Neural progenitor cell (in vitro differentiated cells): ENCODE measurements around the gene FHOD3. TPM values are rescaled to one million over a fixed set of nuclear protein-coding genes. Genes with fewer than 3 reads are reported as not detected.
"Not testable (repeated sequence)": the region's sequence is repeated elsewhere in the genome, so short reads cannot be mapped to it uniquely, and the experiment has no call there.

ENCODE experiments used
- DNase-seq: peaks from one replicate; pipeline ENCODE4 v3.0.0-alpha.2; 2016; ENCODE audit warnings: low spot score
- H2AFZ ChIP-seq: fragments of 200-600 bp; sonication (generic); replicated peaks from 2 replicates; pipeline ENCODE4 v1.6.1; 2016; ENCODE audit warnings: antibody characterized with exemption
- H3F3A ChIP-seq: fragments of 200-600 bp; sonication (generic); 2 replicates; pipeline ENCODE4 v1.6.1; 2016; ENCODE audit warnings: antibody characterized with exemption, low read depth
- H3K27ac ChIP-seq: fragments of 200-600 bp; sonication (generic); 2 replicates; pipeline ENCODE4 v1.5.1; 2016; ENCODE audit warnings: mild to moderate bottlenecking
- H3K27me3 ChIP-seq: fragments of 200-600 bp; sonication (generic); 2 replicates; pipeline ENCODE4 v1.6.1; 2016; ENCODE audit warnings: mild to moderate bottlenecking, moderate library complexity
- H3K36me3 ChIP-seq: fragments of 200-600 bp; sonication (generic); 2 replicates; pipeline ENCODE4 v1.5.1; 2016
- H3K4me1 ChIP-seq: fragments of 200-600 bp; sonication (generic); 2 replicates; pipeline ENCODE4 v1.6.1; 2016; ENCODE audit warnings: mixed run types
- H3K4me2 ChIP-seq: fragments of 200-600 bp; sonication (generic); 2 replicates; pipeline ENCODE4 v1.6.1; 2016
- H3K4me3 ChIP-seq: fragments of 200-600 bp; sonication (generic); 2 replicates; pipeline ENCODE4 v1.5.1; 2016
- H3K79me2 ChIP-seq: fragments of 200-600 bp; sonication (generic); 2 replicates; pipeline ENCODE4 v1.6.1; 2016; ENCODE audit warnings: low read depth
- H3K9ac ChIP-seq: fragments of 200-600 bp; sonication (generic); 2 replicates; pipeline ENCODE4 v1.6.1; 2016
- H3K9me3 ChIP-seq: fragments of 200-600 bp; sonication (generic); 2 replicates; pipeline ENCODE4 v1.5.1; 2016; ENCODE audit warnings: low read depth
- H4K20me1 ChIP-seq: fragments of 200-600 bp; sonication (generic); 2 replicates; pipeline ENCODE4 v1.6.1; 2016; ENCODE audit warnings: low read depth
- H3K27ac Mint-ChIP-seq: 3 replicates; pipeline ENCODE4 v1.8.0; 2021; ENCODE audit warnings: mixed read lengths
- H3K27me3 Mint-ChIP-seq: 2 replicates; pipeline ENCODE4 v1.8.0; 2022; ENCODE audit warnings: low read depth, mild to moderate bottlenecking, inconsistent platforms, moderate library complexity, mixed read lengths; ENCODE audit not compliant: insufficient read depth
- H3K36me3 Mint-ChIP-seq: 3 replicates; pipeline ENCODE4 v1.8.0; 2021; ENCODE audit warnings: mixed read lengths
- H3K4me1 Mint-ChIP-seq: 3 replicates; pipeline ENCODE4 v1.8.0; 2021; ENCODE audit warnings: mixed read lengths
- H3K4me3 Mint-ChIP-seq: 3 replicates; pipeline ENCODE4 v1.8.0; 2021; ENCODE audit warnings: mild to moderate bottlenecking, moderate library complexity, mixed read lengths
- H3K9me3 Mint-ChIP-seq: 3 replicates; pipeline ENCODE4 v1.8.0; 2020; ENCODE audit warnings: mixed read lengths
- CTCF ChIP-seq: fragments of 200-600 bp; sonication (generic); IDR thresholded peaks from 2 replicates; pipeline ENCODE4 v1.5.1; 2017; ENCODE audit warnings: antibody characterized with exemption, mild to moderate bottlenecking
- EZH2 ChIP-seq: fragments of 200-600 bp; sonication (generic); IDR thresholded peaks from 2 replicates; pipeline ENCODE4 v1.6.1; 2017; ENCODE audit warnings: antibody characterized with exemption, mild to moderate bottlenecking, moderate library complexity
- EZH2phosphoT487 ChIP-seq: fragments of 200-600 bp; sonication (generic); IDR thresholded peaks from 2 replicates; pipeline ENCODE4 v1.6.1; 2017; ENCODE audit warnings: antibody characterized with exemption
- total RNA-seq: library from RNA; depleted of rRNA; stranded (reverse); fragments of >200 nt; gene quantifications from 2 replicates; pipeline ENCODE4 v1.2.3, GENCODE V29; 2015; ENCODE audit warnings: low replicate concordance

FHOD3 gene
- total RNA-seq, 1 donor from 2014 or later: 69.7 TPM

- Histone ChIP-seq H3K4me1 (peaks cover 13% of the 10 kb centered on the region), H2AFZ (no peak overlapping the region), H3K27ac (no peak overlapping the region), H3K4me2 (no peak overlapping the region), H3K4me3 (no peak overlapping the region), H4K20me1 (peaks cover 65% of the 10 kb centered on the region), H3F3A (peaks cover 9% of the 10 kb centered on the region), H3K9me3 (no peaks in the 10 kb centered on the region), H3K9ac (no peak overlapping the region), H3K36me3 (peaks cover 9% of the 10 kb centered on the region), H3K79me2 (peaks cover 14% of the 10 kb centered on the region), H3K27me3 (no peaks in the 10 kb centered on the region)
- H3K9me3 Mint-ChIP-seq: no peaks in the 10 kb centered on the region
- no peak for DNase-seq
- H3K4me1 Mint-ChIP-seq: peaks cover 10% of the 10 kb centered on the region
- H3K27ac Mint-ChIP-seq: no peak overlapping the region
- no peak overlapping the region for H3K4me3 Mint-ChIP-seq
- TF ChIP-seq EZH2phosphoT487 (no peak), CTCF (no peak), EZH2 (no peak)
- peaks cover 23% of the 10 kb centered on the region for H3K36me3 Mint-ChIP-seq
- no peaks in the 10 kb centered on the region for H3K27me3 Mint-ChIP-seq
Measured at GRCh38 chr18:36812678-36813077, 515.2 kb downstream of the FHOD3 start.

- Mint-ChIP-seq H3K9me3 (no peaks in the 10 kb centered on the region), H3K36me3 (peaks cover 23% of the 10 kb centered on the region), H3K4me1 (peaks cover 10% of the 10 kb centered on the region), H3K27ac (no peak overlapping the region), H3K4me3 (no peak overlapping the region), H3K27me3 (no peaks in the 10 kb centered on the region)
- peaks cover 9% of the 10 kb centered on the region for H3K36me3 ChIP-seq
- H3K4me3 ChIP-seq: no peak overlapping the region
- H3K9me3 ChIP-seq: no peaks in the 10 kb centered on the region
- H3K4me1 ChIP-seq: peaks cover 13% of the 10 kb centered on the region
- no peaks in the 10 kb centered on the region for H3K27me3 ChIP-seq
- TF ChIP-seq EZH2 (no peak), EZH2phosphoT487 (no peak)
- no peak overlapping the region for H3K9ac ChIP-seq
- H4K20me1 ChIP-seq: peaks cover 65% of the 10 kb centered on the region
- DNase-seq: no peak
- no peak overlapping the region for H2AFZ ChIP-seq
- peaks cover 9% of the 10 kb centered on the region for H3K79me2 ChIP-seq
- no peak overlapping the region for H3K27ac ChIP-seq
- no peak overlapping the region for H3K4me2 ChIP-seq
- peaks cover 9% of the 10 kb centered on the region for H3F3A ChIP-seq
Measured at GRCh38 chr18:36813101-36813775, 515.7 kb downstream of the FHOD3 start.

- peaks cover 5% of the 10 kb centered on the region for H3K36me3 ChIP-seq
- H3K27me3 ChIP-seq: no peaks in the 10 kb centered on the region
- no peak overlapping the region for H3K27ac ChIP-seq
- peaks cover 13% of the 10 kb centered on the region for H3K4me1 ChIP-seq
- H2AFZ ChIP-seq: no peak overlapping the region
- Mint-ChIP-seq H3K27me3 (no peaks in the 10 kb centered on the region), H3K4me1 (peaks cover 10% of the 10 kb centered on the region), H3K27ac (no peak overlapping the region), H3K36me3 (peaks cover 23% of the 10 kb centered on the region), H3K4me3 (no peak overlapping the region), H3K9me3 (no peaks in the 10 kb centered on the region)
- H3K79me2 ChIP-seq: peaks cover 5% of the 10 kb centered on the region
- H3K9ac ChIP-seq: no peak overlapping the region
- no peak overlapping the region for H3K4me3 ChIP-seq
- peaks cover 9% of the 10 kb centered on the region for H3F3A ChIP-seq
- DNase-seq: no peak
- TF ChIP-seq EZH2 (no peak), CTCF (no peak), EZH2phosphoT487 (no peak)
- H3K4me2 ChIP-seq: no peak overlapping the region
- peaks cover 68% of the 10 kb centered on the region for H4K20me1 ChIP-seq
- no peaks in the 10 kb centered on the region for H3K9me3 ChIP-seq
Measured at GRCh38 chr18:36813824-36814223, 516.3 kb downstream of the FHOD3 start.

- no peaks in the 10 kb centered on the region for H3K9me3 Mint-ChIP-seq
- no peak overlapping the region for H3K9ac ChIP-seq
- no peaks in the 10 kb centered on the region for H3K9me3 ChIP-seq
- H3K79me2 ChIP-seq: no peaks in the 10 kb centered on the region
- no peaks in the 10 kb centered on the region for H3K27me3 ChIP-seq
- no peak overlapping the region for H2AFZ ChIP-seq
- H3F3A ChIP-seq: peaks cover 8% of the 10 kb centered on the region
- no peak overlapping the region for H3K4me3 ChIP-seq
- no peaks in the 10 kb centered on the region for H3K36me3 ChIP-seq
- peaks cover 13% of the 10 kb centered on the region for H3K4me1 ChIP-seq
- peaks cover 8% of the 10 kb centered on the region for H3K4me1 Mint-ChIP-seq
- no peaks in the 10 kb centered on the region for H3K27me3 Mint-ChIP-seq
- TF ChIP-seq EZH2phosphoT487 (no peak), CTCF (no peak), EZH2 (no peak)
- no peak overlapping the region for H3K4me3 Mint-ChIP-seq
- H3K4me2 ChIP-seq: no peak overlapping the region
- peak overlapping the region; percentile 27 for H3K27ac Mint-ChIP-seq
- peaks cover 27% of the 10 kb centered on the region for H3K36me3 Mint-ChIP-seq
- no peak overlapping the region for H3K27ac ChIP-seq
- DNase-seq: no peak
- H4K20me1 ChIP-seq: peaks cover 61% of the 10 kb centered on the region
Measured at GRCh38 chr18:36814994-36815393, 517.5 kb downstream of the FHOD3 start.

GRCh38 chr18:36816096-36816495, 518.6 kb downstream of the FHOD3 start:
- not testable (repeated sequence) for H3K4me3 Mint-ChIP-seq, H3K9me3 Mint-ChIP-seq, H3K36me3 ChIP-seq, H3K27me3 Mint-ChIP-seq, H3K4me1 Mint-ChIP-seq, H3K27ac Mint-ChIP-seq, H3K27ac ChIP-seq, H3K4me3 ChIP-seq, H3K9me3 ChIP-seq, H2AFZ ChIP-seq, H3F3A ChIP-seq, DNase-seq, H3K9ac ChIP-seq, H3K79me2 ChIP-seq, H3K27me3 ChIP-seq
- H3K4me2 ChIP-seq: peak overlapping the region; percentile 18
- H3K4me1 ChIP-seq: peaks cover 13% of the 10 kb centered on the region
- peaks cover 59% of the 10 kb centered on the region for H4K20me1 ChIP-seq
- peaks cover 27% of the 10 kb centered on the region for H3K36me3 Mint-ChIP-seq
